B cell (primary cell): ENCODE data around the gene COL4A1.

Source experiments
- EZH2 ChIP-seq: IDR thresholded peaks from 2 replicates; pipeline ENCODE4 v1.6.1; 2012; ENCODE audit warnings: borderline replicate concordance, low read depth, mild to moderate bottlenecking, moderate library complexity, low read length; ENCODE audit not compliant: insufficient read depth, poor library complexity, severe bottlenecking
- TF ChIP-seq, protein P1 (sequence below): fragments of 200-600 bp; IDR thresholded peaks from one replicate; pipeline ENCODE4 v1.8.0; 2022; ENCODE audit warnings: antibody characterized with exemption, mild to moderate bottlenecking

DNA sequence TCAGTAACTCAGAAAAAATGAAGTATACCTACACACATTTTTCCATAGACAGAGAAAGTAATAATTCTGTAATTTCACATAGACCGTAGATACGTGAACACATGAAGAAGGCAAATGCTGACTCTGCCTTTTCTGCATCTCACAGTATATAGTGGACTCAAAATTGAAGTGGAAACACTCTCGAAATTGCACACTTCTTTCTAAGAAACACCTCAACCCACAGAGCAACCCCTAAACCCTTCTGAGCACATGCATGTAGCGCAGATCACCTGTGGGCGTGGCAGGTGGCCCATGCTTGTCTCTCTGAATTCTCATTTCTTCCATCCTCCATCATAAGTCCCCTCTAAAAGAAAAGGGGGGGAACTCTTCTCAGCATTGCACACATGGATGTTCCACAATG, 34.7 kb downstream of the COL4A1 start:
- TF ChIP-seq, protein P1, sequence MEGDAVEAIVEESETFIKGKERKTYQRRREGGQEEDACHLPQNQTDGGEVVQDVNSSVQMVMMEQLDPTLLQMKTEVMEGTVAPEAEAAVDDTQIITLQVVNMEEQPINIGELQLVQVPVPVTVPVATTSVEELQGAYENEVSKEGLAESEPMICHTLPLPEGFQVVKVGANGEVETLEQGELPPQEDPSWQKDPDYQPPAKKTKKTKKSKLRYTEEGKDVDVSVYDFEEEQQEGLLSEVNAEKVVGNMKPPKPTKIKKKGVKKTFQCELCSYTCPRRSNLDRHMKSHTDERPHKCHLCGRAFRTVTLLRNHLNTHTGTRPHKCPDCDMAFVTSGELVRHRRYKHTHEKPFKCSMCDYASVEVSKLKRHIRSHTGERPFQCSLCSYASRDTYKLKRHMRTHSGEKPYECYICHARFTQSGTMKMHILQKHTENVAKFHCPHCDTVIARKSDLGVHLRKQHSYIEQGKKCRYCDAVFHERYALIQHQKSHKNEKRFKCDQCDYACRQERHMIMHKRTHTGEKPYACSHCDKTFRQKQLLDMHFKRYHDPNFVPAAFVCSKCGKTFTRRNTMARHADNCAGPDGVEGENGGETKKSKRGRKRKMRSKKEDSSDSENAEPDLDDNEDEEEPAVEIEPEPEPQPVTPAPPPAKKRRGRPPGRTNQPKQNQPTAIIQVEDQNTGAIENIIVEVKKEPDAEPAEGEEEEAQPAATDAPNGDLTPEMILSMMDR, result no peak
- no peak for TF ChIP-seq EZH2
